KBM-7 (cell line): Measurements from ENCODE around the gene MYF6.

ENCODE experiments used
- DNase-seq: peaks from one replicate; pipeline ENCODE4 v3.0.0-alpha.2; 2015
- in situ Hi-C: fragments of 300-500 bp; cut with MboI; formaldehyde crosslinking; loops from 2 replicates; pipeline ENCODE4 v1.14.3; 2020; ENCODE audit warnings: low sequenced_read_pairs, low pct_unique_long_range_greater_than_20kb, mixed read lengths

MYF6 gene

DNA sequence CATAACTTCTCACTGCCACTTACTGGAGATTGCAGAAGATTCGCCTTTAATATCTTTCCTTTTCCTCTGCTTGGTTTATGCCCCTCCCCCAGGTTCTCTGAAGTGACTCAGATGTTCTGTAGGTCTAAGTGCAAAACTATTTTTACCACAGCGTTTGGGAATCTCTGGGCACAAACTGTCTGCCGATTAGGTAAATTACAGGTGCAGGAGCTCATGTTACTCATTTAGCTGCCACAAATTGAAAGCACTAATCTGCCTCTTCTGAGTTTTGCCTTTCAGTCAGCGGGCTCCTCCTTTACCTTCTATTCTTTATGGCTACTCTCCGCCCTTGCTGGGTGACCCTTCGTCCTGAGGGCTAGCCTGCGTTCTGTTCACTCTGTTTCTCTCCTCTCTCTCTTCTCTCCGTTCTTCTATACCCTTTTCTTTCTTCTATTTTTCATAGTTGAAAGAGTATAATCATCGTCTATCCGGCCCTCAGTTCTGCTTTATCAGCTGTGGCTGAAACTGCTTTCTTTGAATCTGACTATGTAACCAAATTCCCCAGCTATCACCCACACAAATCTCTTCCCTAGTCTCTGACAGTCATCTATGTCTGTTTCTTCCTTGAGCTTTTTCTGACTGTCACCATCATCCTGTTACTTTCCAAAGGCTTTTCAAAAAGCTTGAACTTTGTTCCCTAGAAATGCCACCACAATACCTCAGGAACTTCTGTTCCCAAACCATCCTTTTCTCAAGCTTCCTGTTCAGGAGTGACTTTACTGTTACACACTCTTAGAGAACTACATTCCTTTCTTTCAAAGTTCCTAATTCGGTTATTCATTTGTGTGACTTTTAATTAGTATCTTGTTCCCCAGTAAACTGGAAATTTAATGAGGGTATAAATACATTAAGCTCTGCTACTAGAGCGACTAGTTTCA is 4.3 kb upstream of the MYF6 start:
- no peak for DNase-seq
- in situ Hi-C loops, result no loop called here

DNA sequence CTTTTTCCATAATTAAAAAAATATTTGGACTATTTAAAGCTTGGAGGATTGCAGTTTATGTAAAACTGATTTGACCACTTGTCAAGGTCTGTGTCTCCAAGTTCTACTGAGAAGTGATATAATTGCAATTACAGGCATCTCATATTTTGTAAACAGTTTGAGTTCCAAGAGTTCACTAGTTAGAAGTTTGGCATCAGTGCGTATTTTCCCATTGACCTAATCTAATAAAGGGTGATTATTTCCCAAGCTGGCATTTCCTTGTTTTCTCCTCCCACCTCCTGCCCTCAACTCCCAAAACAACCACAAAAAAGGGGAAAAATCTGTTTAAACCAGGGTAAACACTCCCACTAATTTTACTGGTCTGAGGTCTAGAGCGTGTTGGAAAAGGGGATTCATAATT is 3.0 kb upstream of the MYF6 start:
- in situ Hi-C loops, result no loop called here
- DNase-seq, result no peak

DNA sequence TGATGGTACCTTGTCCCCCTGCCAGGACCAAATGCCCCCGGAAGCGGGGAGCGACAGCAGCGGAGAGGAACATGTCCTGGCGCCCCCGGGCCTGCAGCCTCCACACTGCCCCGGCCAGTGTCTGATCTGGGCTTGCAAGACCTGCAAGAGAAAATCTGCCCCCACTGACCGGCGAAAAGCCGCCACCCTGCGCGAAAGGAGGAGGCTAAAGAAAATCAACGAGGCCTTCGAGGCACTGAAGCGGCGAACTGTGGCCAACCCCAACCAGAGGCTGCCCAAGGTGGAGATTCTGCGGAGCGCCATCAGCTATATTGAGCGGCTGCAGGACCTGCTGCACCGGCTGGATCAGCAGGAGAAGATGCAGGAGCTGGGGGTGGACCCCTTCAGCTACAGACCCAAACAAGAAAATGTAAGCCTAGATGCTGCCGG is 410 bp downstream of the MYF6 start:
- no peak for DNase-seq
- in situ Hi-C loops, result no loop called here

GRCh38 chr12:80708259-80708974 is 983 bp downstream of the MYF6 start:
- DNase-seq, result no peak
- in situ Hi-C loops, result no loop called here

GRCh38 chr12:80708975-80709328 is 1.5 kb downstream of the MYF6 start:
- in situ Hi-C loops, result no loop called here
- DNase-seq, result no peak

GRCh38 chr12:80709811-80710726 is 2.6 kb downstream of the MYF6 start:
- in situ Hi-C loops, result no loop called here
- DNase-seq, result no peak

DNA sequence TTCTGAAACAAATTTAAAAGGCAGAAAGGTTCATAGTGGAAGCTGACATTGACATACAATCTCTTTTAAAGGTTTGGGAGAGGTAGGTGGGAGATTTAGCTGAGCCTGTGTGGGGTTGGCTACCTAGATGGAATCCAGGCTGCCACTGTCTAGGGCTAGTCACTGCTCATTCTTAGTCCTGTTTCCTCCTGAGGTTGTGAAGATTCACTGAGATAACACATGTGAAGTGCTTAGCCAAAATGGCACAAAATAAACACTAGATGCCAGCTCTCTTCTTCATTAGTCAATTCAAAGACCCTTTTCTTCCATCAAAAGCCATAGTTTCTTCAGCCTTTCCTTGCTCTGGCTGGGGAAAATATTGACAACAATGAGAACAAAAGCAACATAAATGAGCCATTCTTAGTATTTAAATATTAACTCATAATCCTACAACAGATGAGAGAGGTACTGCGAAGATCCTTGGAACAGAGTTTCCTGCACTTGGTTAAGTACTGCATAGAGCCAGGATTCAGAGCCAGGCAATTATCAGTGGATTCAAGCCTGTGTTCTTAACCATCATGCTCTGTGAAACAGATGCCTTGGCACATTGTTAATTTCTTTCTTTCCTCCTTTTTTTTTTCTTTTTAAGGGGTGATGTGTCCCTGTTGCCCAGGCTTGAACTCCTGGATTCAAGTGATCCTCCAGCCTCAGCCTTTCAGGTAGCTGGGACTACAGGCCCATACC is 3.5 kb downstream of the MYF6 start:
- in situ Hi-C loops, result no loop called here
- DNase-seq, result no peak

DNA sequence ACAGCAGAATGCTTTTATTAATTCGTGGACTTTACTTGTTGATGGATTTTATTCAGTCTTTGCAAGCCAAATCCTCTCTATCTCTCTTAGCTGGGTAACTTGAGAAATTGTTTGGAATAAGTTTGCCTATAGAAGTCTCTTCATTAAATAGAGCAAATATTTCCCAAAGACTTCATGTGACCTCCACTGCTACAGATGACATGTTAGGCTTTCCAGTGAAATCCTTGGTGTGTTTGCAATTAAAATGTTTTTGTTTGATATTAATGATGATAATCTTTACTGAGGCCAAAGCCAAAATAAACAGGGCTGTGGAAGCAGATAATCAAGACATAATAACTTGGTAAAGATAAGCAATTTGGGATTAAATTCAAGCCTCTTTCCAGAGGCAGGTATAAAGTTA is 4.4 kb downstream of the MYF6 start:
- in situ Hi-C loops, result no loop called here
- DNase-seq, result no peak

GRCh38 chr12:80712866-80713265 is 5.4 kb downstream of the MYF6 start:
- no peak for DNase-seq
- in situ Hi-C loops, result no loop called here

- in situ Hi-C loops, result no loop called here
- no peak for DNase-seq
Observed at GRCh38 chr12:80713419-80713818, 6.0 kb downstream of the MYF6 start.

DNA sequence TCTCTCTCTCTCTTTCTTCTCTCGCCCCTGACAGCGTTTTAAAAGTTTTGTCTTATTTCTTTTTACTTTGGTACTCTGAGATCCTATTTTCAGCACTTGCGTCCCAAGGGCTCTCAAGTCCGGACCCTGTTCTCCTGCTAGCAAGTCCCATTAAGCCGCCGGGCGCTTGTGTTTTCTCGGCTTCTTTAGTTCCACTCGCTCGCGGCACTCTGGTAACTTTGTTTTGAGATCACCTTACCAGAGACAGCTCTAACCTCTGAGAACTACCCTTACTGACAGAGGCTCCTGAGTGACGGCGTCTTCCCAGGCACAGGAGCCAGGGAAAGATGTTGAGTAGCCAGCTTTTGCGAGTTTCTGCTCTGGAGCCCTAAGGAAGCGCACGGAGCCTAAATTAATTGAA is 6.6 kb downstream of the MYF6 start:
- no peak for DNase-seq
- in situ Hi-C loops, result no loop called here

GRCh38 chr12:80714846-80715245 is 7.4 kb downstream of the MYF6 start:
- no peak for DNase-seq
- in situ Hi-C loops, result no loop called here

DNA sequence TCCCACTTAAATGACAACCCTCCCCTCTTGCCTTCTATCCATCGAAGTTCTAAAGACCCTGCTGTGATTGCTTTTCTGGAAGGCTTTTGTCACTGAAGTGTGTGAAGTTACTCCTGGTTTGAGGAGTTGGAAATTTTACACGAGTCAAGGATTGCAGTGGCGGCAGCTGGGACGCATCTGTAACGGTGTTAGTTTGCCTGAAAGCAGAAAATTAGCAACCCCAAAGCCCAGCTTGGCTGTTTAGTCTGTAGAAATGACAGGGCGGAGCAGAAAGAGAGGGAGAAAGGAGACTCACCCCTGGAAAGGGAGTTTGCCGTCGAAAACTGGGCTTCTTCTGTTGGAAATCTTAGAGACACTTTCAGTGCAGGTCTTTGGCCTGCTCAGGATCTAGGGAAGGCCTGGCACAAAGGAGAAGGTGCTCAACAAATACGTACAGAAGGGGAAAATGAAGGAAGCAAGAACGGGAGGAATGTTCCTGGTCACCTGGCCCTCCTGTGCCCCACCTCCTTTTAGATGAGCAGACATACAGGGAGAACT is 8.3 kb downstream of the MYF6 start:
- no peak for DNase-seq
- in situ Hi-C loops, result no loop called here

- no peak for DNase-seq
- in situ Hi-C loops, result no loop called here
Observed at GRCh38 chr12:80716696-80717469, 9.4 kb downstream of the MYF6 start, which contains the start of gene MYF5. MYF5 (plus strand) TSS chr12:80716912; CDS start chr12:80717064, 152 bp downstream.

- in situ Hi-C loops, result no loop called here
- no peak for DNase-seq
Observed at GRCh38 chr12:80717856-80718255, 10.4 kb downstream of the MYF6 start.

- DNase-seq, result no peak
- in situ Hi-C loops, result no loop called here
Observed at GRCh38 chr12:80720516-80720915, 13.1 kb downstream of the MYF6 start.

- in situ Hi-C loops, result no loop called here
- DNase-seq, result no peak
Observed at GRCh38 chr12:80721326-80721725, 13.9 kb downstream of the MYF6 start.
